Neural progenitor cell (in vitro differentiated cells): ENCODE measurements around the gene STK24.

Experiments used
- EZH2 ChIP-seq: fragments of 200-600 bp; sonication (generic); IDR thresholded peaks from 2 replicates; pipeline ENCODE4 v1.6.1; 2017; ENCODE audit warnings: antibody characterized with exemption, mild to moderate bottlenecking, moderate library complexity
- EZH2phosphoT487 ChIP-seq: fragments of 200-600 bp; sonication (generic); IDR thresholded peaks from 2 replicates; pipeline ENCODE4 v1.6.1; 2017; ENCODE audit warnings: antibody characterized with exemption
- TF ChIP-seq, protein P1 (sequence below): fragments of 200-600 bp; sonication (generic); IDR thresholded peaks from 2 replicates; pipeline ENCODE4 v1.5.1; 2017; ENCODE audit warnings: antibody characterized with exemption, mild to moderate bottlenecking

DNA sequence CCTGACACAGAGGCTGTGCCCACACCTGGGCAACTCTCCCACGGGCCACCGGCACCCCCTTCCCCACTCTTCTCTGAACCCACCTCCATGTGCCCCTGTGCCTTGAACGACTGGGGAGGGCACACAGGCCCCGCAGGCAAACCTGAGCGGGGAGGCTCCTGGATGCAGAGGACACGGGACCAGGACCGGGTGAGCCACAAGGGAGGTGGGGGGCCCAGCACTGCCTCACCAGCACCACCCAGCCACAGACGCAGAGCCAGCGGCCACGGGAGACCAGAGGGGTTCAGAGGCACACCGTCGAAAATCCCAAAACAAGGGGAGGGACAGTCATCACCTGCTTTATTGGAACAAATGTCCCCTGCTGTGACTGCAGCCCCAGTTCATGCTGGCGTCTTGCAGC, 49.4 kb downstream of the STK24 start:
- TF ChIP-seq, protein P1, sequence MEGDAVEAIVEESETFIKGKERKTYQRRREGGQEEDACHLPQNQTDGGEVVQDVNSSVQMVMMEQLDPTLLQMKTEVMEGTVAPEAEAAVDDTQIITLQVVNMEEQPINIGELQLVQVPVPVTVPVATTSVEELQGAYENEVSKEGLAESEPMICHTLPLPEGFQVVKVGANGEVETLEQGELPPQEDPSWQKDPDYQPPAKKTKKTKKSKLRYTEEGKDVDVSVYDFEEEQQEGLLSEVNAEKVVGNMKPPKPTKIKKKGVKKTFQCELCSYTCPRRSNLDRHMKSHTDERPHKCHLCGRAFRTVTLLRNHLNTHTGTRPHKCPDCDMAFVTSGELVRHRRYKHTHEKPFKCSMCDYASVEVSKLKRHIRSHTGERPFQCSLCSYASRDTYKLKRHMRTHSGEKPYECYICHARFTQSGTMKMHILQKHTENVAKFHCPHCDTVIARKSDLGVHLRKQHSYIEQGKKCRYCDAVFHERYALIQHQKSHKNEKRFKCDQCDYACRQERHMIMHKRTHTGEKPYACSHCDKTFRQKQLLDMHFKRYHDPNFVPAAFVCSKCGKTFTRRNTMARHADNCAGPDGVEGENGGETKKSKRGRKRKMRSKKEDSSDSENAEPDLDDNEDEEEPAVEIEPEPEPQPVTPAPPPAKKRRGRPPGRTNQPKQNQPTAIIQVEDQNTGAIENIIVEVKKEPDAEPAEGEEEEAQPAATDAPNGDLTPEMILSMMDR: no peak
- TF ChIP-seq EZH2phosphoT487 (no peak), EZH2 (no peak)
